ENCODE data around the gene CDC42EP5. TPM values are rescaled to one million over a fixed set of nuclear protein-coding genes. Genes with fewer than 3 reads are reported as not detected.

CDC42EP5 gene
- total RNA-seq, 1 experiment from 2014 or later = 25.1 TPM

GRCh38 chr19:54521022-54521859 is 48.1 kb upstream of the CDC42EP5 start:
- intact Hi-C loops (cut with micrococcal nuclease; ENCODE audit: unreplicated experiment) = no loop called here
- Histone ChIP-seq H3K27ac (no peak overlapping the region), H3K4me1 (replicated peaks; ENCODE audit: insufficient read depth) (no peaks in the 10 kb centered on the region), H2AFZ (no peak overlapping the region), H3K27me3 (ENCODE audit: insufficient read depth, low read depth) (peaks cover 62% of the 10 kb centered on the region), H3K36me3 (ENCODE audit: low read depth) (no peaks in the 10 kb centered on the region), H3F3A (ENCODE audit: insufficient read depth, low read depth) (no peaks in the 10 kb centered on the region), H3K79me2 (ENCODE audit: low read depth) (no peaks in the 10 kb centered on the region), H3K9me3 (ENCODE audit: insufficient read depth, low read depth) (no peaks in the 10 kb centered on the region), H3K9me2 (ENCODE audit: insufficient read depth) (no peaks in the 10 kb centered on the region), H4K20me1 (ENCODE audit: insufficient read depth) (no peaks in the 10 kb centered on the region), H3K4me2 (no peak overlapping the region), H3K4me3 (no peak overlapping the region)
- ChIA-PET CTCF (no interaction called here), POLR2A (ENCODE audit: unreplicated experiment) (no interaction called here)
- DNase-seq = no peak
- no peak for TF ChIP-seq EZH2 (IDR thresholded peaks at IDR 0.05; ENCODE audit: low read depth)
- TF ChIP-seq CTCF (conservative IDR thresholded peaks at IDR 0.05) = no peak
- no TSS peak for BruUV-seq (replicated peaks)

- no peak for DNase-seq
- no peak for TF ChIP-seq CTCF (conservative IDR thresholded peaks at IDR 0.05)
- no peak for TF ChIP-seq EZH2 (IDR thresholded peaks at IDR 0.05; ENCODE audit: low read depth)
- Histone ChIP-seq H3K79me2 (ENCODE audit: low read depth) (no peaks in the 10 kb centered on the region), H3K9me3 (ENCODE audit: insufficient read depth, low read depth) (no peaks in the 10 kb centered on the region), H3K4me2 (no peak overlapping the region), H3K27ac (no peak overlapping the region), H3K4me3 (no peak overlapping the region), H2AFZ (no peak overlapping the region), H3K27me3 (ENCODE audit: insufficient read depth, low read depth) (peaks cover 68% of the 10 kb centered on the region), H3F3A (ENCODE audit: insufficient read depth, low read depth) (no peaks in the 10 kb centered on the region), H4K20me1 (ENCODE audit: insufficient read depth) (no peaks in the 10 kb centered on the region), H3K9me2 (ENCODE audit: insufficient read depth) (no peaks in the 10 kb centered on the region), H3K4me1 (replicated peaks; ENCODE audit: insufficient read depth) (no peaks in the 10 kb centered on the region), H3K36me3 (ENCODE audit: low read depth) (no peaks in the 10 kb centered on the region)
- ChIA-PET POLR2A (ENCODE audit: unreplicated experiment) (no interaction called here), CTCF (no interaction called here)
- BruUV-seq (replicated peaks) = no TSS peak
- intact Hi-C loops (cut with micrococcal nuclease; ENCODE audit: unreplicated experiment) = no loop called here
Observed at GRCh38 chr19:54518844-54519243, 45.7 kb upstream of the CDC42EP5 start.

GRCh38 chr19:54517483-54517882 is 44.4 kb upstream of the CDC42EP5 start:
- Histone ChIP-seq H3K9me3 (ENCODE audit: insufficient read depth, low read depth) (no peaks in the 10 kb centered on the region), H4K20me1 (ENCODE audit: insufficient read depth) (no peaks in the 10 kb centered on the region), H3K9me2 (ENCODE audit: insufficient read depth) (no peaks in the 10 kb centered on the region), H3F3A (ENCODE audit: insufficient read depth, low read depth) (no peaks in the 10 kb centered on the region), H3K36me3 (ENCODE audit: low read depth) (no peaks in the 10 kb centered on the region), H3K4me3 (no peak overlapping the region), H3K4me1 (replicated peaks; ENCODE audit: insufficient read depth) (no peaks in the 10 kb centered on the region), H3K79me2 (ENCODE audit: low read depth) (no peaks in the 10 kb centered on the region), H3K27ac (no peak overlapping the region), H3K27me3 (ENCODE audit: insufficient read depth, low read depth) (peaks cover 72% of the 10 kb centered on the region), H3K4me2 (no peak overlapping the region), H2AFZ (no peak overlapping the region)
- no TSS peak for BruUV-seq (replicated peaks)
- ChIA-PET POLR2A (ENCODE audit: unreplicated experiment) (no interaction called here), CTCF (no interaction called here)
- DNase-seq = peak; percentile 50 to 56
- intact Hi-C loops (cut with micrococcal nuclease; ENCODE audit: unreplicated experiment) = no loop called here
- TF ChIP-seq CTCF (conservative IDR thresholded peaks at IDR 0.05) = no peak
- TF ChIP-seq EZH2 (IDR thresholded peaks at IDR 0.05; ENCODE audit: low read depth) = no peak

Measured in PC-9 (cell line).